ENCODE data around the gene FOXB2.

FOXB2 gene

DNA sequence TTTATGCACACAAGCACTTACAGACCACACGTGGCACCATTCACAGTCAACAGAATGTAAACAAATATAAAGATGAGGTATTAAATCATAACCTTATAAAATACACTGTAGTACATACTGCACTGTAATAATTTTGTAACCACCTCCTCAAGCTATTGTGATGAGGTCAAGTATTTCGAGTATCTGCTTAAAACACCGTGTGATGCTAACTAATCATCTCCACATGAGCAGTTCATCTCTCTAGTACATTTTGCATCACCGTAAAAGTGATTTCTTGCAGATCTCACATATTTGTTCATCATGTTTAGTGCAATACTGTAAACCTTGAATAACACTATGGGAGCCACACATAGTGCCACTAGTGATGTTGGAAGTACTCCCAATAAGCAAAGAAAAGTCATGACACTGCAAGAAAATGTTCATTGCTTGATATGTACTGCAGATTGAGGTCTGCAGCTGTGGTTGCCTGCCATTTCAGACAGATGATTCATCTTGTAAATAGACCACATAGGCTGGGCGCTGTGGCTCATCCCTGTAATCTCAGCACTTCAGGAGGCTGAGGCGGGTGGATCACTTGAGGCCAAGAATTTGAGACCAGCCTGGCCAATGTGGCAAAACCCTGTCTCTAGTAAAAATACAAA is 44.3 kb downstream of the FOXB2 start:
- in situ Hi-C loops (cut with MboI; ENCODE audit: low sequenced_read_pairs), result no loop called here

DNA sequence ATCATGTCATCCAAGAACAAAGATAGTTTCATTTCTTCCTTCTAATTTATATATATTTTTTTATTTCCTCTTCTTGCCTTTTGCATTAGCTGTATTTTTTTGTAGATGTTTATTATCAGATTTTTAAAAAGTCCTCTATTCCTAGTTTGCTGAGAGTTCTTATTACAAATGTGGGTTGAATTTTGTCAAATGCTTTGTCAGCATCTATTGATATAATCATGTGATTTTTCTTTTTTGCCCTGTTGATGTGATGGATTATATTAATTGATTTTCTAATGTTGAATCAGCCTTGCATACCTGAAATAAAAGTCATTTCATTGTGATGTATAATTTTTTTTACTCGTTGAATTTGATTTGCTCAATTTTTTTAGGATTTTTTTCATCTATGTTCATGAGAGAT is 46.9 kb downstream of the FOXB2 start:
- in situ Hi-C loops (cut with MboI; ENCODE audit: low sequenced_read_pairs), result no loop called here
